H1 (cell line): ENCODE measurements around the gene ORC6. TPM values are rescaled to one million over a fixed set of nuclear protein-coding genes. Genes with fewer than 3 reads are reported as not detected.

Experiments used
- CTCF ChIA-PET: fragments of 300-600 bp; sonication (Branson Sonifier 250); formaldehyde crosslinking; loops from one replicate; lab custom pipeline; 2021; ENCODE audit not compliant: partially characterized antibody; lab: Charles Lee
- POLR2A ChIA-PET: fragments of 300-600 bp; sonication (Branson Sonifier 250); formaldehyde crosslinking; loops from one replicate; lab custom pipeline; 2021; ENCODE audit warnings: inconsistent platforms; ENCODE audit not compliant: partially characterized antibody; lab: Charles Lee
- DNase-seq, 2 experiments: peaks; one replicate each; pipeline versions ENCODE4 v3.0.0 to v3.0.0-alpha.2; 2010 to 2022; ENCODE audit warnings: low spot score in 2 of 2, low read depth in 1 of 2, mixed read lengths in 1 of 2
- FAIRE-seq: peaks from 2 replicates; lab custom pipeline; 2011; peaks lifted over from hg19 to GRCh38; lab: Jason Lieb, UNC
- H2AFZ ChIP-seq: 2 replicates; pipeline ENCODE4 v1.8.1; 2012; ENCODE audit warnings: low read length, inconsistent platforms
- H2AK5ac ChIP-seq: 2 replicates; pipeline ENCODE4 v1.6.1; 2013; ENCODE audit warnings: low read depth, low read length
- H2BK120ac ChIP-seq: replicated peaks from 2 replicates; pipeline ENCODE3; 2013; ENCODE audit warnings: low read depth, low read length, inconsistent platforms
- H2BK12ac ChIP-seq: 2 replicates; pipeline ENCODE4 v1.6.1; 2013; ENCODE audit warnings: low read depth, low read length
- H2BK15ac ChIP-seq: 2 replicates; pipeline ENCODE4 v1.6.1; 2013; ENCODE audit warnings: low read length
- H2BK20ac ChIP-seq: 2 replicates; pipeline ENCODE4 v1.6.1; 2013; ENCODE audit warnings: low read length
- H2BK5ac ChIP-seq: 2 replicates; pipeline ENCODE4 v1.6.1; 2013; ENCODE audit warnings: low read depth, low read length
- H3K14ac ChIP-seq: 2 replicates; pipeline ENCODE4 v1.6.1; 2013; ENCODE audit warnings: inconsistent platforms; ENCODE audit not compliant: insufficient read length
- H3K18ac ChIP-seq: 2 replicates; pipeline ENCODE4 v1.6.1; 2013; ENCODE audit warnings: low read length; ENCODE audit errors: extremely low read depth
- H3K23ac ChIP-seq: 2 replicates; pipeline ENCODE4 v1.6.1; 2013; ENCODE audit warnings: inconsistent platforms; ENCODE audit not compliant: insufficient read length
- H3K23me2 ChIP-seq: 2 replicates; pipeline ENCODE4 v1.6.1; 2013; ENCODE audit warnings: low read depth, low read length
- H3K27ac ChIP-seq: 2 replicates; pipeline ENCODE4 v1.6.1; 2011; ENCODE audit warnings: low read depth, low read length, inconsistent platforms
- H3K27me3 ChIP-seq, 4 experiments: replicated peaks in 1 of 4; 1 replicate in 1 of 4; 2 replicates in 3 of 4; pipeline versions ENCODE4 v1.6.1 to v1.8.1; 2011 to 2013; ENCODE audit warnings: low read length in 3 of 4, mild to moderate bottlenecking in 3 of 4, inconsistent platforms in 2 of 4, mixed read lengths in 2 of 4, moderate library complexity in 1 of 4; ENCODE audit not compliant: control insufficient read depth in 3 of 4, insufficient read depth in 3 of 4; ENCODE audit errors: extremely low read depth in 1 of 4
- H3K36me3 ChIP-seq, 4 experiments: 2 replicates each; pipeline versions ENCODE4 v1.6.1 to v1.8.1; 2011 to 2013; ENCODE audit warnings: mild to moderate bottlenecking in 4 of 4, low read length in 3 of 4, moderate library complexity in 2 of 4, control low read depth in 1 of 4, inconsistent platforms in 1 of 4; ENCODE audit not compliant: insufficient read depth in 4 of 4, control insufficient read depth in 2 of 4
- H3K4ac ChIP-seq: replicated peaks from 2 replicates; pipeline ENCODE3; 2013; ENCODE audit warnings: low read length, low read depth, mixed read lengths, inconsistent platforms; ENCODE audit not compliant: insufficient read length
- H3K4me1 ChIP-seq, 4 experiments: replicated peaks in 1 of 4; 1 replicate in 1 of 4; 2 replicates in 3 of 4; pipeline versions ENCODE4 v1.6.1 to v1.8.1; 2011 to 2013; ENCODE audit warnings: low read length in 3 of 4, inconsistent platforms in 2 of 4, mixed read lengths in 1 of 4; ENCODE audit not compliant: insufficient read depth in 4 of 4, control insufficient read depth in 3 of 4
- H3K4me2 ChIP-seq, 2 experiments: 2 replicates each; pipeline versions ENCODE4 v1.6.1 to v1.8.1; 2011 to 2013; ENCODE audit warnings: low read depth in 2 of 2, low read length in 2 of 2, control low read depth in 1 of 2, inconsistent platforms in 1 of 2, mild to moderate bottlenecking in 1 of 2; ENCODE audit not compliant: insufficient read depth in 1 of 2
- H3K4me3 ChIP-seq, 4 experiments: fragments of 200-600, 300-600 bp in 1 of 4; sonication (generic), shearing (Covaris generic), sonication (Bioruptor Twin) in 1 of 4; 2 replicates each; pipeline versions ENCODE4 v1.5.1 to v1.8.1; 2011 to 2016; ENCODE audit warnings: low read length in 4 of 4, low read depth in 3 of 4, control low read depth in 2 of 4, inconsistent platforms in 2 of 4, mild to moderate bottlenecking in 2 of 4, mixed read lengths in 1 of 4, moderate library complexity in 1 of 4; ENCODE audit not compliant: insufficient read depth in 2 of 4; ENCODE audit errors: extremely low read depth in 1 of 4
- H3K56ac ChIP-seq: replicated peaks from 2 replicates; pipeline ENCODE3; 2013; ENCODE audit warnings: low read depth, mild to moderate bottlenecking, mixed read lengths, low read length, inconsistent platforms; ENCODE audit not compliant: insufficient read length
- H3K79me1 ChIP-seq: 2 replicates; pipeline ENCODE4 v1.6.1; 2013; ENCODE audit warnings: low read depth, low read length, control low read depth
- H3K79me2 ChIP-seq, 2 experiments: 2 replicates each; pipeline versions ENCODE4 v1.6.1 to v1.8.1; 2012 to 2013; ENCODE audit warnings: low read length in 2 of 2, mild to moderate bottlenecking in 2 of 2, inconsistent platforms in 1 of 2; ENCODE audit not compliant: insufficient read depth in 2 of 2, control insufficient read depth in 1 of 2
- H3K9ac ChIP-seq, 4 experiments: replicated peaks in 1 of 4; 1 replicate in 1 of 4; 2 replicates in 3 of 4; pipeline versions ENCODE4 v1.6.1 to v1.8.1; 2011 to 2013; ENCODE audit warnings: low read depth in 3 of 4, low read length in 3 of 4, control low read depth in 2 of 4, mild to moderate bottlenecking in 2 of 4, moderate library complexity in 2 of 4, inconsistent platforms in 1 of 4; ENCODE audit errors: extremely low read depth in 1 of 4
- H3K9me3 ChIP-seq, 2 experiments: 2 replicates each; pipeline versions ENCODE4 v1.6.1 to v1.8.1; 2012 to 2013; ENCODE audit warnings: mild to moderate bottlenecking in 2 of 2, moderate library complexity in 2 of 2, control low read depth in 1 of 2, inconsistent platforms in 1 of 2, low read depth in 1 of 2, low read length in 1 of 2, mixed read lengths in 1 of 2; ENCODE audit not compliant: insufficient read depth in 2 of 2
- H4K20me1 ChIP-seq, 2 experiments: replicated peaks in 1 of 2; 2 replicates each; pipeline versions ENCODE3 to v1.8.1; 2011 to 2013; ENCODE audit warnings: inconsistent platforms in 2 of 2, low read length in 2 of 2, mild to moderate bottlenecking in 1 of 2; ENCODE audit not compliant: insufficient read depth in 2 of 2, control insufficient read depth in 1 of 2
- H4K5ac ChIP-seq: 2 replicates; pipeline ENCODE4 v1.6.1; 2013; ENCODE audit warnings: low read length, low read depth, mixed read lengths, inconsistent platforms; ENCODE audit not compliant: insufficient read length
- H4K8ac ChIP-seq: 2 replicates; pipeline ENCODE4 v1.8.0; 2013; ENCODE audit warnings: mild to moderate bottlenecking, moderate library complexity, low read length, inconsistent platforms; ENCODE audit not compliant: insufficient read depth; ENCODE audit errors: extremely low read depth
- H4K91ac ChIP-seq: replicated peaks from 2 replicates; pipeline ENCODE3; 2013; ENCODE audit warnings: low read length, mixed read lengths, inconsistent platforms; ENCODE audit not compliant: insufficient read length
- CHD1 ChIP-seq: IDR thresholded peaks from 2 replicates; pipeline ENCODE4 v1.6.1; 2012; ENCODE audit warnings: low read depth, low read length, improper control_type of control experiment
- MAX ChIP-seq: IDR thresholded peaks from 2 replicates; pipeline ENCODE4 v1.6.1; 2012; ENCODE audit warnings: inconsistent platforms
- TEAD4 ChIP-seq: IDR thresholded peaks from 2 replicates; pipeline ENCODE4 v1.6.1; 2012; ENCODE audit warnings: low read depth, low read length, inconsistent platforms, mixed read lengths
- YY1 ChIP-seq: IDR thresholded peaks from 2 replicates; pipeline ENCODE4 v1.6.1; 2011; ENCODE audit warnings: low read depth, mild to moderate bottlenecking, low read length
- WGBS, 2 experiments: shearing (Covaris generic) in 1 of 2; methylation state at CpG; one replicate each; pipeline versions ENCODE4 v1.1.6 to v1.1.7; 2013 to 2015; ENCODE audit warnings: low lambda C conversion rate in 2 of 2, mixed read lengths in 2 of 2, inconsistent platforms in 1 of 2, low coverage in 1 of 2, missing lambda C conversion rate in 1 of 2; ENCODE audit not compliant: insufficient replicate concordance in 2 of 2, insufficient coverage in 1 of 2, insufficient read length in 1 of 2; ENCODE audit errors: extremely low coverage in 1 of 2, missing lambda C conversion rate in 1 of 2; 5-methylcytosine and 5-hydroxymethylcytosine counted together
- polyA plus RNA-seq, 7 experiments: library from polyadenylated mRNA; depleted of rRNA in 3 of 7; stranded (reverse) in 5 of 7; unstranded in 2 of 7; fragments of >200 nt in 5 of 7; fragments of 200-250 nt in 2 of 7; gene quantifications; 1 replicate in 5 of 7; 2 replicates in 1 of 7; 4 replicates in 1 of 7; pipeline versions ENCODE4 v1.2.1 to v1.2.3, GENCODE V29; 2011 to 2013; ENCODE audit warnings: missing spikeins in 2 of 7, mixed read lengths in 2 of 7
- total RNA-seq: library from RNA; stranded (reverse); fragmentation: NEBNext Ultra II Directional; extraction: Animal tissue kit (Norgen Biotek cat#: 25700); gene quantifications from 2 replicates; pipeline ENCODE4 v1.2.1, GENCODE V29; 2021

The ORC6 gene
- total and polyA plus RNA-seq, 2 of the 8 experiments (the other 6 are each of a cell fraction or from before 2014, with no cell fraction given) = 41.8 to 67.4 TPM

DNA sequence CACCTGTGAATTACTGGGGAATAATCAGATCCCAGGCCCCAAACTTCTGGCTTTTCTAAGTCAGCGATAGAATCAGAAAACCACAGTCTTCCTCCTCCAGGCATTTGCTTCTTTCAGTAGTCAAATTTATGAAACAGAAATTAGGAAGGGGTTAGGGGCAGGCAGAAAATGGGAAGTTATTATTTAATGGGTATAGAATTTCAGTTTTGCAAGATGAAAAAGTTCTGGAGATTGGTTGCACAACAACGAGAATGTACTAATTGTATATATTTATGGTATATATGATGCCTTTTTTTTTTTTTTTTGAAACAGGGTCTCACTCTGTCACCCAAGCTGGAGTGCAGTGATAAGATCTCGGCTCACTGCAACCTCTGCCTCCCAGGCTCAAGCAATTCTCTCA, 23.5 kb downstream of the ORC6 start:
- no peaks in the 10 kb centered on the region for H3K23me2 ChIP-seq
- H2BK120ac ChIP-seq = no peak overlapping the region
- H2BK5ac ChIP-seq = no peak overlapping the region
- H3K4me1 ChIP-seq = no peaks in the 10 kb centered on the region
- H3K36me3 ChIP-seq = no peaks in the 10 kb centered on the region
- no peaks in the 10 kb centered on the region for H3K27me3 ChIP-seq
- H2BK12ac ChIP-seq = no peak overlapping the region
- DNase-seq = no peak
- no peak overlapping the region for H2AFZ ChIP-seq
- no peaks in the 10 kb centered on the region for H3K9me3 ChIP-seq
- H3K79me1 ChIP-seq = no peaks in the 10 kb centered on the region
- no peak overlapping the region for H2BK20ac ChIP-seq
- H4K20me1 ChIP-seq = no peaks in the 10 kb centered on the region
- H3K4me2 ChIP-seq = no peak overlapping the region
- no peak overlapping the region for H4K5ac ChIP-seq
- no peak overlapping the region for H4K91ac ChIP-seq
- 92% methylated on average over 3 of the region's 3 CpGs; no CpG with 5 or more reads in 1 of the 2 experiments for WGBS, 2 experiments
- H3K4me3 ChIP-seq = no peak overlapping the region
- H2BK15ac ChIP-seq = no peak overlapping the region
- no peak overlapping the region for H4K8ac ChIP-seq
- TF ChIP-seq MAX (no peak), CHD1 (no peak), YY1 (no peak), TEAD4 (no peak)
- TF ChIP-seq, all 59 proteins: peak for 0
- CTCF ChIA-PET = interaction anchor here (1.1 to 1.7 kb wide), 2 partner anchors 14 to 88 kb away, joined by 3 to 4 read pairs; no protein-coding TSS in a partner anchor
- Histone ChIP-seq H3K18ac (no peak overlapping the region), H3K27ac (no peak overlapping the region), H3K79me2 (no peaks in the 10 kb centered on the region), H3K14ac (no peak overlapping the region), H3K23ac (no peak overlapping the region), H3K9ac (no peak overlapping the region), H2AK5ac (no peak overlapping the region), H3K56ac (no peak overlapping the region), H3K4ac (no peak overlapping the region)
- no peak for FAIRE-seq
- POLR2A ChIA-PET = no interaction called here
